ENCODE results near the gene CDH23. TPM values are rescaled to one million over a fixed set of nuclear protein-coding genes. Genes with fewer than 3 reads are reported as not detected.

Gene CDH23
- total RNA-seq, 2 donors from 2014 or later = 3.9 to 4.4 TPM

- Histone ChIP-seq H3K27ac (peak overlapping the region; percentile 2 to 43), H3K4me1 (peaks cover 0 to 26% of the 10 kb centered on the region in 2 donors), H3K36me3 (no peaks in the 10 kb centered on the region), H3K27me3 (no peaks in the 10 kb centered on the region), H3K9me3 (peaks cover 0 to 7% of the 10 kb centered on the region in 2 donors), H3K4me3 (no peak overlapping the region)
- DNase-seq (ENCODE audit: low spot score) = no peak
- TF ChIP-seq CTCF (IDR thresholded peaks at IDR 0.05) = no peak
Measured at GRCh38 chr10:71693377-71693776, 296.7 kb downstream of the CDH23 start.

- H3K36me3 ChIP-seq = no peaks in the 10 kb centered on the region
- H3K27ac ChIP-seq = peak overlapping the region; percentile 2 to 43
- H3K4me3 ChIP-seq = no peak overlapping the region
- no peaks in the 10 kb centered on the region for H3K27me3 ChIP-seq
- no peak for TF ChIP-seq CTCF (IDR thresholded peaks at IDR 0.05)
- DNase-seq (ENCODE audit: low spot score) = no peak
- H3K4me1 ChIP-seq = peaks cover 0 to 26% of the 10 kb centered on the region in 2 donors
- peaks cover 0 to 7% of the 10 kb centered on the region in 2 donors for H3K9me3 ChIP-seq
Measured at GRCh38 chr10:71694039-71694501, 297.4 kb downstream of the CDH23 start.

DNA sequence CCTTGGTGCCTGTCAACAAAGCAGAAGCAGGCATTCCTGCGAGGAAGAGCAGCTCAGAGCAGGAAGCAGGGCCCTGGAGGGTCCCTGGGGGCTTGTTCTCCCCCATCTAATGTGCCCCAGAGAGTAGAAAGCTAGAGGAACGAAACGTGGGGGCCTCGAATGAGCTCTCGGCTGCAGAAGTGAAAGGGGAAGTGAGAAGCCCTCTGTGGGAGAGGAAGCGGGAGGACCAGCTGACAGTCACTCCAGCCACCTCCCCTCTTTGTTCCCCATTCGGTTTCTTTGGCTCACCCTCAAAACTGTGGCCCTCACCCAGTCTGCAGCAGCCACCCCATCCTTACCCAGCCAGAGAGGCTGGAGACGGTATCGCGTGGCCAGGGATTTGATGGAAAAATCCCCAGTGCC is 297.8 kb downstream of the CDH23 start:
- H3K9me3 ChIP-seq = peaks cover 0 to 7% of the 10 kb centered on the region in 2 donors
- H3K27me3 ChIP-seq = no peaks in the 10 kb centered on the region
- DNase-seq (ENCODE audit: low spot score) = no peak
- peaks cover 0 to 26% of the 10 kb centered on the region in 2 donors for H3K4me1 ChIP-seq
- no peak for TF ChIP-seq CTCF (IDR thresholded peaks at IDR 0.05)
- no peaks in the 10 kb centered on the region for H3K36me3 ChIP-seq
- peak overlapping the region; percentile 2 to 43 for H3K27ac ChIP-seq
- H3K4me3 ChIP-seq = no peak overlapping the region

- Histone ChIP-seq H3K36me3 (no peaks in the 10 kb centered on the region), H3K4me3 (no peak overlapping the region), H3K4me1 (peaks cover 0 to 33% of the 10 kb centered on the region in 2 donors), H3K27ac (no peak overlapping the region), H3K27me3 (no peaks in the 10 kb centered on the region), H3K9me3 (peaks cover 0 to 7% of the 10 kb centered on the region in 2 donors)
- DNase-seq (ENCODE audit: low spot score) = no peak
- no peak for TF ChIP-seq CTCF (IDR thresholded peaks at IDR 0.05)
Measured at GRCh38 chr10:71695502-71696476, 299.1 kb downstream of the CDH23 start.

DNA sequence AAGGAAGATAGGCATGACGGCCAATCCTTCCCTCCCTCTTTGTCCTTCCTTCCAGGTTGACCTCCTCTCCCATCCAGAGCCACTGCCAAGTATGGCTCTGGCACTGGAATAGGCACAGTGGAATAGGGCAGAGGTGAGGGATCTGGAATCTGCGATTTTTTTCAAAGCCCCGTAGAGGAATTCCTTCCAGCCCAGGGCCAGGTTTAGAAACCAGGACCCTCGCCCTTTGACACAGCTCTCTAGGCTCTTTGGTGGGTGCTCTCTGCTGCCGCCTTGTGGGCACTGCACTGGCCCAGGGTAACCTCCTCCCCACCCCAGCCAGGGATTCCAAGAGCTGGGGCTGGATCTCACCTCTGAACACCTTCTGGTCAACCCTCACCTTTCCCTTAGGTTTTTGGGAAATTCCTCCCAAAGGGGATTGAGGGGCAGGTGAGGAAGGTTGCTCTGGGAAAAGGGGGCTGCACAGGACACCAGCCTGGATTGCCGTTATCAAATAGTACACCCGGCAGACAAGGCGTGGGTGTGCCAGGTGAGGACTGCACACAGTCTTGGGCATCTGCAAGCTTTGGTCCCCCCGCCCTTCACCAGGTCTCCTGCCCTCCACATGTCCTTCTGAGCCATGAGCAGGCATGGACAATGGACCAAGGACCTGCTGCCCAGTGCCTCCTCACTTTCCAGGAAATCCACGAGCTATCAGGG is 300.1 kb downstream of the CDH23 start:
- Histone ChIP-seq H3K9me3 (no peaks in the 10 kb centered on the region), H3K4me3 (no peak overlapping the region), H3K4me1 (peaks cover 0 to 43% of the 10 kb centered on the region in 2 donors), H3K27ac (no peak overlapping the region), H3K27me3 (no peaks in the 10 kb centered on the region), H3K36me3 (no peaks in the 10 kb centered on the region)
- TF ChIP-seq CTCF (IDR thresholded peaks at IDR 0.05) = peak; percentile 70 to 88
- DNase-seq (ENCODE audit: low spot score) = no peak

Data from right atrium auricular region (tissue), 2 donors.